GM12801 (cell line): ENCODE data around the gene ST3GAL5.

Experiments
- TF ChIP-seq, protein P1 (sequence below): IDR thresholded peaks from one replicate; pipeline ENCODE4 v1.5.1; 2011; ENCODE audit warnings: control low read depth; ENCODE audit not compliant: insufficient read length; ENCODE audit errors: extremely low read depth

Gene ST3GAL5

DNA sequence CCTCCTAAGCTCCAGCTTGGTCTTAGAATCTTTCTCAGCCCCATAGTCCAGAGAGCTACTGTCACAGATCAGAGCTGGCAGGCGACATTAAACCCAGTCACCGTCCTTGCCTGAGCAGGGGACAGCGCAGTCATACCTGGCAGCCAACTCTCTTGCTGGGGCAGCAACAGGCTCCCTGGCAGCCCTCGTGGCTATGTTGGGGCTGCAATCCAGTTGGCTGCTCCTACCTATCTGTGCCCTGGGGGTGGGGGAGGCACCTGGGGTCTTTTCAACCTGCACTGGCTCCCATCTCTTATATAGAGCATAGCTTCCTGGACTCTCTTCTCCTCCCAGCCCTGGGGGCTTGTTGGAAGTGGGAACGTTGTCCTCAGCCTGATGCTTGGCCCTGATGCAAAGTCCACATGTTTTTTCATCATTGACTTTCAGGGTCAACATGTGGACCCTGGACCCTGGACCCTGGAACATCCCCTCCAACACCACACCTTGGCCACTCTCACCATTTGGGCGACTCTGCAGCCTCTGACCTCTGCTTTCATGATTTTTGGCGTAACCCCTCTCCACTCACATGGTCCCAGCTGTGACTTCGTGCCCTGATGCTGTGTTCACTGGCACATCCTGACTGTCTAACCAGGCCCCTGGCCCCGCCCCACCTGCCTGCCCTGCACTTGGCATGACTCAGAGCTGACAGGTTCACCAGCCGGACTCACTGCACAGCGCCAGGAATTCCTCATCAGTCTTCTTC is 89.4 kb downstream of the ST3GAL5 start:
- TF ChIP-seq, protein P1, sequence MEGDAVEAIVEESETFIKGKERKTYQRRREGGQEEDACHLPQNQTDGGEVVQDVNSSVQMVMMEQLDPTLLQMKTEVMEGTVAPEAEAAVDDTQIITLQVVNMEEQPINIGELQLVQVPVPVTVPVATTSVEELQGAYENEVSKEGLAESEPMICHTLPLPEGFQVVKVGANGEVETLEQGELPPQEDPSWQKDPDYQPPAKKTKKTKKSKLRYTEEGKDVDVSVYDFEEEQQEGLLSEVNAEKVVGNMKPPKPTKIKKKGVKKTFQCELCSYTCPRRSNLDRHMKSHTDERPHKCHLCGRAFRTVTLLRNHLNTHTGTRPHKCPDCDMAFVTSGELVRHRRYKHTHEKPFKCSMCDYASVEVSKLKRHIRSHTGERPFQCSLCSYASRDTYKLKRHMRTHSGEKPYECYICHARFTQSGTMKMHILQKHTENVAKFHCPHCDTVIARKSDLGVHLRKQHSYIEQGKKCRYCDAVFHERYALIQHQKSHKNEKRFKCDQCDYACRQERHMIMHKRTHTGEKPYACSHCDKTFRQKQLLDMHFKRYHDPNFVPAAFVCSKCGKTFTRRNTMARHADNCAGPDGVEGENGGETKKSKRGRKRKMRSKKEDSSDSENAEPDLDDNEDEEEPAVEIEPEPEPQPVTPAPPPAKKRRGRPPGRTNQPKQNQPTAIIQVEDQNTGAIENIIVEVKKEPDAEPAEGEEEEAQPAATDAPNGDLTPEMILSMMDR: no peak

DNA sequence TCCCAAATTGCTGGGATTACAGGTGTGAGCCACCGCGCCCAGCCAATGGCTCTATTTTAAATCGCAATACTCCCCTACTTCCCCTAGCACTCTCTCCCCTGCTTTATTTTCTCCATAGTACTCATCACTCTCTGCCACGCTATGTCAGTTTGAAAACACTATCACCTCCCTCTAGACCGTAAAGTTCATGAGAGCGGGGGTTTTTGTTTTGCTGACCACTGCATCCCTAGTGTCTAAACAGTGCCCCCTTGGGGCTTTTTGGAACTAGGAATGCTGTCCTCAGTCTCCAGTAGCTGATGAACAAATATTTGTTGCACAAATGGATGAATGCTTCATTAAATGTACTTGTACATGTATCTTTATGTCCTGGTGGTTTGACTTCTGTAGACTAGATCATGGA is 90.9 kb downstream of the ST3GAL5 start:
- TF ChIP-seq, protein P1: no peak

DNA sequence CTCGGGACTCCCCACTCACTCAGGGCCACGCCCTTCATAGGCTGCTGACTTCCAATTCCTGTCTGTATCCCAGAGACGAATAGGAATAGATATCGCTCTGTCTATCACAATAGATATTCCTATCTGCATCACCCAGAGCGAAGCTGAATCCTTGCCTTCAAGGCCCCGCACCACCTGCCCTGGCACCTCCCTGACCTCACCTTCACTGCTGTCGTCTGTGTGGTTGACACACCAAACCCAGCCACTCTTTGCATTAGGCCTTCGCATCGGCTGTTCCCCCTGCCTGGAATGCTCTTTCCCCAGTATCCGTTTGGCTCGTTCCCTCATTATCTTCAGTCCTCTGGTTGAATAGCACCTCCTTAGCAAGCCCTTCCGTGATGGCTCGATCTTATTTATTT is 91.5 kb downstream of the ST3GAL5 start:
- TF ChIP-seq, protein P1: no peak

DNA sequence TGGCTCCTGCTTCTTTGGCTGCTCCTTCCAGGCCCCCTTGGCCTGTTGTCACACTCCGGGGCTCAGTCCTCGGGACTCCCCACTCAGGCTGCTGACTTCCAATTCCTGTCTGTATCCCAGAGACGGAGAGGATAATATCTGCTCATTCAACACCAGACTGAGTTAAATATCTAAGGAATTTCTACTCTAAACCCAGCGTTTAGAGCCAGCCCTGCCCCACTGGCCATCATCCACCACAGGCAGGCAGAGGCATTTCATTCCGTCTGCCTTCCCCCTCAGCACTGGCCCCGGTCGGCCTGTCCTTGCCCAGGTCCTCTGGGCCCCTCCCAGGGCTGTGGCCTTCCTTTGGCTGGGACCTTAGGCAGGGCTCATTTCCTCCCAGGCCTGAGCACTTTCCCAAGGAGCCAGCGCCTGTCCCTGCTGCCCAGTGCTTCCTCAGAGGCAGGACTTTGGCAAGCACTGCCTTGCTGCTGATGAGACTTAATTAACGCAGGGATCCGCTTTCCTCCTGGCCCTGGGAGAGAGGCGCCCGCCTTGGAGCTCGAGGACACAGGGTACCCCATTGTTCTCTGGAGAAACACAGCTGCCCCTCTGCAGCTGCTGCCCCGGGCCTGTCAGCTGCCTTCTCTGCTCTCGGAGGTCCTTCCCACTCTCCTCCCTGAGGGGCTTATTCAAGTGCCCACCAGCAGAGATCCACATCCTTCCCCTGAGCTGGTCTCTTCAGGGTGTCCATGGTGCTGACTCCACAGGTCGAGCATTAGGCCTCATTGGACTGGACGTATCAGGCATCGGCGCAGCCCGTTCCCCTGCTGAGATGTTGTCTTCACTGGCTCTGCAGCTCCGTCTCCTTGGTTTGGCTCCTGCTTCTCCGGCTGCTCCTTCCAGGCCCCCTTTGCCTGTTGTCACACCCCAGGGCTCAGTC is 92.2 kb downstream of the ST3GAL5 start:
- TF ChIP-seq, protein P1: no peak

DNA sequence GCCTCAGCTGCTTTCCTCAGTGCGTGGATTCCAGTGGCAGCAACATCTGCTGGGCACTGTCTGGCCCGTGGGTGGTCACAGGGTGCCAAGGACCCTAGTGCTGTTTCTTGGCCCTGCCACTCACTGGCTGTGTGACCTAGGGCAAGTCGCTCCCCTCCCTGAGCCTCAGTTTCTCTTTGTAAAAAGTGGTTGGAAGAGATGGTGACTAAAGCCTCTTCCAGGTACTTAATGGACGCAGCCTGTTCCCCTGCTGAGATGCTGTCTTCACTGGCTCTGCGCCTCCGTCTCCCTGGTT is 92.8 kb downstream of the ST3GAL5 start:
- TF ChIP-seq, protein P1: no peak

DNA sequence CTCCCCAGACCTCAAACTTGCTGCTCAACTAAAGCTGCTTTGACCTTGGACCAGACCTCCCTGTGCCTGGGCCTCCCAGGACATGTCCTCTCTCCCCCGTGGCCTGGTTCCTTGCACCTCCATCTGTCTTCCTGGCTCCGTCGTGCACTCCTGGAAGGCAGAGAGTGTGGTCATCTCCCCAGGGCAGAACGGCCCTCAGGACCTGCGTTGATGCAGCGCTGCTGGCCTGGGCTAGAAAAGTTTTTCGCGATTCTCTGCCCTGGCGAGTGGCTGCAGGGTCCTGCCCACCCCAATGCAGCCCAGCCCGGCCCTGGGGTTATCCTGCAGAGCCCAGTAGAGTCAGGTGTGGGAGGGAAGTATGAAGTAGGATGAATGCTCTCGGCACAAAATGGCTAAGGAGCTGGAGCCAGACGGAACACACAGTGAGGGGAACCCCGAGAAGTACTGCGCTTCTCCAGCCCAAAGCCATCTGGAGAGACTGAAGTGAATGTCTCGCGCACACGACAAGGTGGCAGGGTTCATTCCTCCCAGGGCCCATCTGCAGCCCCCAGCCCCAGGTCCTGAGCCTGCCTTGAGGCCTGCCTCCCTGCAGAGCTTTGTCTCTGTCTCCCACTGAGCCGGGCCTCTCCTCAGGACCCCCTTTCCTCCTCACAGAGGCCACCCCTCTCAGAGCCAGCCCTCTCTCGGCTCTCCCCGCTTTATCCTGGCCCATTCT is 93.3 kb downstream of the ST3GAL5 start:
- TF ChIP-seq, protein P1: no peak

DNA sequence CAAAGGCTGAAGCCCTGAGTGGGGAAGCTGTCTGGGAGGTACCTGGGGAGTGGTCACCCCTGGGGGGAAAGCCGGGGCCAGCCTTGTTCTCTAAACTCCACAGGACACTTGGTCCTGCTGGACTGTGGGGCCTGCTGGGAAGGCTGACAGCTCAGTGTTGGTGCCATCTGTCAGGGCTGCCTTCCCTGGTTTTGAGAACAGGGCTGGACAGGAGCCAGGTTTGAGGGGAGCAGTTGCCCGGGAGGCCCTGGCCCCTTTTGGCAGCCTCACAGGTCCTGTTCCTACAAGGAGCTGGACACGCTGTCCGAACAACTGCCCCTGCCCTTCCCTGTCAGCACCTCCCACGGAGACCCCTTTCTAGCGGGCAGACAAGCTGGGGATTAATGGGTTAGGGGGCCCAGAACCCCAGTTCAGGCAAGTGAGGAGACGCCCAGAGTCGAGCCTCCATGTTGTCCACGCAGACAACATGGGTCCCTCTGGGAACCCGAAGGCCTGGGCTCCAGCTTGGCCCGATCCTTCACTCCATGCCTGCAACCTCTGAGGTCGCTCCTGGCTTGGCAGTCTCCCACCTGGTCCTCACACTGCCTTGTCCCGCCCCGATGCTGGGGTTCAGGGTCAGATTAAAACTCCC is 94.2 kb downstream of the ST3GAL5 start:
- TF ChIP-seq, protein P1: no peak
